GM19455 (cell line): ENCODE results near the gene HOXA3.
A peak's percentile ranks its signal among the peaks of the same experiment; 100 is the strongest.

Source experiments
- ATAC-seq: cut with Tn5 transposase; IDR thresholded peaks from one replicate; pipeline ENCODE4 v1.9.1; 2021; ENCODE audit not compliant: unreplicated experiment

Gene HOXA3

GRCh38 chr7:27168265-27168947 lies 16.0 kb upstream of the HOXA3 start:
- ATAC-seq, result no peak

- no peak for ATAC-seq
These were observed 15.5 kb upstream of the HOXA3 start for GRCh38 chr7:27167916-27168264.

GRCh38 chr7:27166531-27167505 lies 14.4 kb upstream of the HOXA3 start:
- ATAC-seq, result no peak

- no peak for ATAC-seq
These were observed 13.7 kb upstream of the HOXA3 start for GRCh38 chr7:27165996-27166530.

- ATAC-seq, result no peak
These were observed 13.0 kb upstream of the HOXA3 start, which contains the start of gene HOXA9 for GRCh38 chr7:27165089-27165995. Gene HOXA9 (minus strand): TSS chr7:27165537. CDS start chr7:27165457, 80 bp downstream.

GRCh38 chr7:27164367-27165088 lies 12.1 kb upstream of the HOXA3 start:
- no peak for ATAC-seq

- ATAC-seq, result no peak
These were observed 11.6 kb upstream of the HOXA3 start for GRCh38 chr7:27164045-27164366.

- ATAC-seq, result no peak
These were observed 11.1 kb upstream of the HOXA3 start for GRCh38 chr7:27163288-27164044.

GRCh38 chr7:27162561-27163287 lies 10.3 kb upstream of the HOXA3 start:
- ATAC-seq, result no peak

- ATAC-seq, result no peak
These were observed 9.6 kb upstream of the HOXA3 start for GRCh38 chr7:27161721-27162560.

GRCh38 chr7:27161214-27161720 lies 8.9 kb upstream of the HOXA3 start:
- no peak for ATAC-seq

- peak; percentile 63 for ATAC-seq
These were observed 8.3 kb upstream of the HOXA3 start for GRCh38 chr7:27160546-27161213.

- peak; percentile 13 for ATAC-seq
These were observed 7.8 kb upstream of the HOXA3 start for GRCh38 chr7:27160145-27160545.

GRCh38 chr7:27159266-27160144 lies 7.1 kb upstream of the HOXA3 start:
- ATAC-seq, result no peak

- no peak for ATAC-seq
These were observed 6.3 kb upstream of the HOXA3 start for GRCh38 chr7:27158436-27159265.
